HG03460 (cell line): ENCODE measurements around the gene SLC35A1.
"Not testable (repeated sequence)": the region's sequence is repeated elsewhere in the genome, so short reads cannot be mapped to it uniquely, and the experiment has no call there.

Experiments used
- ATAC-seq: cut with Tn5 transposase; IDR thresholded peaks from one replicate; pipeline ENCODE4 v1.9.1; 2021; ENCODE audit not compliant: unreplicated experiment

Gene SLC35A1

GRCh38 chr6:87472525-87473418 is at the start of gene SLC35A1:
TSS of gene SLC35A1 (plus strand) at chr6:87472974. CDS start at chr6:87473004, 30 bp downstream.
- peak; percentile 95 for ATAC-seq

- no peak for ATAC-seq
These were observed 46.0 kb upstream of the SLC35A1 start for GRCh38 chr6:87426789-87427188.

- ATAC-seq = no peak
These were observed 42.3 kb upstream of the SLC35A1 start for GRCh38 chr6:87430499-87430898.

- no peak for ATAC-seq
These were observed 41.5 kb upstream of the SLC35A1 start for GRCh38 chr6:87431263-87431662.

GRCh38 chr6:87436435-87436834 is 36.3 kb upstream of the SLC35A1 start:
- no peak for ATAC-seq

- ATAC-seq = no peak
These were observed 31.1 kb upstream of the SLC35A1 start for GRCh38 chr6:87441711-87442110.

- ATAC-seq = no peak
These were observed 28.4 kb upstream of the SLC35A1 start for GRCh38 chr6:87444362-87444761.

- no peak for ATAC-seq
These were observed 7.7 kb upstream of the SLC35A1 start for GRCh38 chr6:87465051-87465450.

GRCh38 chr6:87473419-87473903 is 687 bp downstream of the SLC35A1 start:
- ATAC-seq = peak; percentile 64

- ATAC-seq = no peak
These were observed 9.2 kb downstream of the SLC35A1 start for GRCh38 chr6:87481931-87482330.

- ATAC-seq = no peak
These were observed 9.6 kb downstream of the SLC35A1 start for GRCh38 chr6:87482366-87482765.

GRCh38 chr6:87483929-87484328 is 11.2 kb downstream of the SLC35A1 start:
- ATAC-seq = no peak

GRCh38 chr6:87484491-87484890 is 11.7 kb downstream of the SLC35A1 start:
- no peak for ATAC-seq

GRCh38 chr6:87487555-87487954 is 14.8 kb downstream of the SLC35A1 start:
- ATAC-seq = no peak

GRCh38 chr6:87489326-87489725 is 16.6 kb downstream of the SLC35A1 start:
- not testable (repeated sequence) for ATAC-seq

GRCh38 chr6:87494761-87495422 is 22.1 kb downstream of the SLC35A1 start:
- peak; percentile 59 for ATAC-seq

- no peak for ATAC-seq
These were observed 25.3 kb downstream of the SLC35A1 start for GRCh38 chr6:87498048-87498447.

- no peak for ATAC-seq
These were observed 29.2 kb downstream of the SLC35A1 start for GRCh38 chr6:87501809-87502572.

GRCh38 chr6:87504441-87504840 is 31.7 kb downstream of the SLC35A1 start:
- no peak for ATAC-seq

- ATAC-seq = no peak
These were observed 42.1 kb downstream of the SLC35A1 start for GRCh38 chr6:87514831-87515230.

GRCh38 chr6:87518453-87518852 is 45.7 kb downstream of the SLC35A1 start:
- no peak for ATAC-seq
